Natural killer cell (primary cell): Measurements from ENCODE around the gene LMX1B. TPM values are rescaled to one million over a fixed set of nuclear protein-coding genes. Genes with fewer than 3 reads are reported as not detected.

ENCODE experiments used
- ATAC-seq, 3 donors: fragments of 150-1000 bp in 2 of 3; fragments of 200-7000 bp in 1 of 3; cut with Tn5 transposase; 1 replicate in 1 of 3; 2 replicates in 2 of 3; pipeline ENCODE4 v1.10.0; 2021; ENCODE audit warnings: mild to moderate bottlenecking in 2 of 3, moderate library complexity in 2 of 3
- DNase-seq, 2 donors: peaks; one replicate each; pipeline versions ENCODE4 v3.0.0 to v3.0.0-alpha.2; 2013 to 2021; ENCODE audit warnings: mixed read lengths in 1 of 2
- H3K27ac ChIP-seq: one replicate; pipeline ENCODE4 v1.5.1; 2013; ENCODE audit warnings: mild to moderate bottlenecking, low read length
- H3K27me3 ChIP-seq: one replicate; pipeline ENCODE4 v1.6.1; 2013; ENCODE audit warnings: low read length; ENCODE audit not compliant: control insufficient read depth, insufficient read depth
- H3K36me3 ChIP-seq: one replicate; pipeline ENCODE4 v1.6.1; 2013; ENCODE audit warnings: low read length; ENCODE audit not compliant: control insufficient read depth, insufficient read depth
- H3K4me1 ChIP-seq: one replicate; pipeline ENCODE4 v1.6.1; 2013; ENCODE audit warnings: low read length; ENCODE audit not compliant: control insufficient read depth, insufficient read depth
- H3K4me3 ChIP-seq: one replicate; pipeline ENCODE4 v1.5.1; 2013; ENCODE audit warnings: low read length
- H3K9me3 ChIP-seq: one replicate; pipeline ENCODE4 v1.6.1; 2013; ENCODE audit warnings: low read length; ENCODE audit not compliant: control insufficient read depth, insufficient read depth
- H3K27ac Mint-ChIP-seq, 2 donors: one replicate each; pipeline ENCODE4 v1.8.0; 2022; ENCODE audit warnings: mild to moderate bottlenecking in 2 of 2, mixed read lengths in 2 of 2, moderate library complexity in 1 of 2
- H3K27me3 Mint-ChIP-seq, 2 donors: one replicate each; pipeline ENCODE4 v1.8.0; 2022; ENCODE audit warnings: low read depth in 2 of 2, mixed read lengths in 2 of 2
- H3K36me3 Mint-ChIP-seq: one replicate; pipeline ENCODE4 v1.8.0; 2022; ENCODE audit warnings: mixed read lengths
- H3K4me1 Mint-ChIP-seq, 2 donors: one replicate each; pipeline ENCODE4 v1.8.0; 2022; ENCODE audit warnings: mixed read lengths in 2 of 2
- H3K4me3 Mint-ChIP-seq: one replicate; pipeline ENCODE4 v1.8.0; 2022; ENCODE audit warnings: mild to moderate bottlenecking, moderate library complexity, mixed read lengths
- H3K9me3 Mint-ChIP-seq, 2 donors: one replicate each; pipeline ENCODE4 v1.8.0; 2022; ENCODE audit warnings: mixed read lengths in 2 of 2
- WGBS: methylation state at CpG from one replicate; pipeline ENCODE4 v1.1.7; 2013; ENCODE audit warnings: missing lambda C conversion rate; ENCODE audit not compliant: insufficient coverage; 5-methylcytosine and 5-hydroxymethylcytosine counted together
- intact Hi-C: fragments of 100-400 bp; cut with micrococcal nuclease; formaldehyde crosslinking; loops from one replicate; pipeline ENCODE4 v1.14.2; 2022
- total RNA-seq, 4 donors: library from RNA; stranded (reverse); fragments of 120-200 nt in 1 of 4; gene quantifications; one replicate each; pipeline versions ENCODE4 v1.2.3 to v1.2.4, GENCODE V29; 2013 to 2022
- TF ChIP-seq, protein P1 (sequence below): fragments of 200-600 bp; IDR thresholded peaks from one replicate; pipeline ENCODE4 v1.8.0; 2022; ENCODE audit warnings: antibody characterized with exemption

Gene LMX1B
- total RNA-seq, 3 donors from 2014 or later (not counting 1 experiment from before 2014, with no cell fraction given), result not detected

DNA sequence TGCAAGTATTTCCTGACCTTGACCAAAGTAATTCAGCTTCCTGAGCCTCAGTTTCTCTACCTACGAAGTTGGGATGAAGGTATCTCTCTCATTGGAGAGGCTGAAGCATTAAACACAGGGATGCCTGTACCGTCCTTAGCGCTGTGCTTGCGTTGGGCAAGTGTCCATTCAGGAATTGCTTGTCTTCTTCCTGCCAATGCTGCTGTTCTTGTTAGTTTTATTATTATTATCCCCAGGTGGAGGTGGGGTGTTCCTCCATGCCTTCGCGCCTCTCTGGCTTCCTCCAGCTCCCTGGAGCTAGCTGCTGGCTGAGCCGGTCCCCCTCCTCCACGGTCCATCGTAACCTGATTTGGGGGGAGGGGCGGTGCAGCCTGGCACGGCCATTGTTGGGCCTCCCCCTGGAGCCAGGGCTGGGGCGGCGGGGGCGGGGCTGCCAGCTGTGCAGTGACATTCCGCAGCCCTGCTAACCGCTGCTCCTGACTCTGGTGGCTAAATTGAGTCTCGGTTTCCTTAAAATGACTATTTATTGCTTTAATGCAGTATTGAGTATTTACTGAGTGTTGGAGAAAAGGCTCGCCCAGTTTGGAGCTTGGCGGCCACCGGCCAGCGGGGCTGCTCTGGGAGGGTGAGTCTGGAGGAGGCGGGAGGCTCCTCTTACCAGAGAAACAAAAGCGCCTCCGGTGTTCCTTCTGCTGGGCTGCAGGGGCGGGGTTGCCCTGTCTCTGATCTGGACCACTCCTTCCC is 51.3 kb downstream of the LMX1B start:
- H3K36me3 Mint-ChIP-seq, result no peaks in the 10 kb centered on the region
- no peak overlapping the region for H3K27ac ChIP-seq
- no peak for DNase-seq
- no peaks in the 10 kb centered on the region for H3K9me3 Mint-ChIP-seq
- TF ChIP-seq, protein P1, sequence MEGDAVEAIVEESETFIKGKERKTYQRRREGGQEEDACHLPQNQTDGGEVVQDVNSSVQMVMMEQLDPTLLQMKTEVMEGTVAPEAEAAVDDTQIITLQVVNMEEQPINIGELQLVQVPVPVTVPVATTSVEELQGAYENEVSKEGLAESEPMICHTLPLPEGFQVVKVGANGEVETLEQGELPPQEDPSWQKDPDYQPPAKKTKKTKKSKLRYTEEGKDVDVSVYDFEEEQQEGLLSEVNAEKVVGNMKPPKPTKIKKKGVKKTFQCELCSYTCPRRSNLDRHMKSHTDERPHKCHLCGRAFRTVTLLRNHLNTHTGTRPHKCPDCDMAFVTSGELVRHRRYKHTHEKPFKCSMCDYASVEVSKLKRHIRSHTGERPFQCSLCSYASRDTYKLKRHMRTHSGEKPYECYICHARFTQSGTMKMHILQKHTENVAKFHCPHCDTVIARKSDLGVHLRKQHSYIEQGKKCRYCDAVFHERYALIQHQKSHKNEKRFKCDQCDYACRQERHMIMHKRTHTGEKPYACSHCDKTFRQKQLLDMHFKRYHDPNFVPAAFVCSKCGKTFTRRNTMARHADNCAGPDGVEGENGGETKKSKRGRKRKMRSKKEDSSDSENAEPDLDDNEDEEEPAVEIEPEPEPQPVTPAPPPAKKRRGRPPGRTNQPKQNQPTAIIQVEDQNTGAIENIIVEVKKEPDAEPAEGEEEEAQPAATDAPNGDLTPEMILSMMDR, result no peak
- H3K4me1 Mint-ChIP-seq, result peaks cover 0 to 8% of the 10 kb centered on the region in 2 donors
- H3K4me3 ChIP-seq, result no peak overlapping the region
- intact Hi-C loops, result no loop called here
- 10% methylated on average over 25 of the region's 25 CpGs for WGBS
- H3K4me1 ChIP-seq, result peaks cover 6% of the 10 kb centered on the region
- no peaks in the 10 kb centered on the region for H3K9me3 ChIP-seq
- H3K4me3 Mint-ChIP-seq, result no peak overlapping the region
- no peaks in the 10 kb centered on the region for H3K36me3 ChIP-seq
- no peak overlapping the region for H3K27ac Mint-ChIP-seq
- H3K27me3 ChIP-seq, result peaks cover 12% of the 10 kb centered on the region
- peaks cover 17 to 19% of the 10 kb centered on the region in 2 donors for H3K27me3 Mint-ChIP-seq
- peak in 1 of 3 donors; percentile 33 for ATAC-seq

DNA sequence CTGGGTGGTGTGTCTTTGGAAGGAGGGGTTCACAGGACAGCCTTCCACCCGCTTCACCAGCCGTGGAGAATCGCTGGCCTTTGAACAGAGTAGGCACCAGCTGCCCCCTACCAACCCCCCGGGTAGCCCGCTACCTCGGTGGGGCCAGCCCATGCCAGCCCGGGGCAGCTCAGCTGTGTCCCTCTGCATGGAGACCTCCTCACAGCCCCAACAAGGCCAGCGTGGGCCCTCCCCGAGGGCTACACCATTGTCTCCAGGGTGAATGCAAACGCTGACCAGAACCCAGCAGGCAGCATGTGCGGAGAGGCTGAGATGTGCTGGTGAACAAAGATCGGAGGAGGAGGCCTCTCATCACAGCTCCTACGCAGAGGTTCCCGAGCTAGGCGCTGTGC is 51.9 kb downstream of the LMX1B start:
- TF ChIP-seq, protein P1, result no peak
- Histone ChIP-seq H3K9me3 (no peaks in the 10 kb centered on the region), H3K4me1 (peaks cover 6% of the 10 kb centered on the region), H3K27me3 (peaks cover 12% of the 10 kb centered on the region), H3K4me3 (no peak overlapping the region), H3K36me3 (no peaks in the 10 kb centered on the region), H3K27ac (no peak overlapping the region)
- Mint-ChIP-seq H3K4me3 (no peak overlapping the region), H3K9me3 (no peaks in the 10 kb centered on the region), H3K4me1 (peaks cover 0 to 8% of the 10 kb centered on the region in 2 donors), H3K27ac (no peak overlapping the region), H3K27me3 (peaks cover 17 to 19% of the 10 kb centered on the region in 2 donors), H3K36me3 (no peaks in the 10 kb centered on the region)
- WGBS, result 37% methylated on average over 15 of the region's 15 CpGs
- DNase-seq, result no peak
- intact Hi-C loops, result no loop called here
- no peak for ATAC-seq

DNA sequence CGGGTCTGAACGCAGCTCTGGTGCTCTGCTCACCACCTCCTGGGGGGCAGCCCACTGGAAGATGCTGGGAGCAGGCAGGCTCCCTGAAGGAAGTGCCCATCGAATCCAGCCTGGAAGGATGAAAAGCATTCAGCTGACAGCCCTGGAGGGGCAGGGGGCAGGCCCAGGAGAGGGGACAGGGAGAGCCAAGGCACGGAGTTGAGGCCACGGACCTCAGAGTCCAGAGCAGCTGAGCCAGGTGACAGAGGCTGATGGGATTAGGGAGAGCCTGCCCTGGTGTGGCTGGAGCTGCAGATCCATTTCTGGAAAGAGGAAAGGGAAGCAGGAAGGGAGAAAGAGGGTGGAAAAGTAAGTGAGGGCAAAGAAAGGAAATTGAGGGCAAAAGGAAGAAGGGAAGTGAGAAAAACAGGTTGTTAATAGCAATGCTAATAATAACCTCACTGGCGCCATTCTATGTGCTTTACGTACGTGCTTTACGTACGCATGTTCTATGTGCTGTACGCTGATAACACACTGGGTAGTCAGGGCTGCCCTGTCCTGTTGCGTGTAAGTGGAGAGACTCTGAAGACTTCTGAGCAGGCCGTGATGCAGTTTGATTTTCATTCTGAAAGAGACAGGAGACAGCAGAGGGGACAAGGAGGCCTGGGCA is 52.6 kb downstream of the LMX1B start:
- TF ChIP-seq, protein P1, result no peak
- ATAC-seq (no peak), DNase-seq (no peak)
- H3K36me3 Mint-ChIP-seq, result no peaks in the 10 kb centered on the region
- WGBS, result 49% methylated on average over 13 of the region's 13 CpGs
- Histone ChIP-seq H3K27ac (no peak overlapping the region), H3K9me3 (no peaks in the 10 kb centered on the region), H3K36me3 (no peaks in the 10 kb centered on the region), H3K4me3 (no peak overlapping the region), H3K27me3 (peaks cover 12% of the 10 kb centered on the region), H3K4me1 (peaks cover 6% of the 10 kb centered on the region)
- H3K27ac Mint-ChIP-seq, result no peak overlapping the region
- H3K27me3 Mint-ChIP-seq, result peaks cover 17 to 22% of the 10 kb centered on the region in 2 donors
- H3K9me3 Mint-ChIP-seq, result no peaks in the 10 kb centered on the region
- intact Hi-C loops, result no loop called here
- H3K4me3 Mint-ChIP-seq, result no peak overlapping the region
- peaks cover 0 to 8% of the 10 kb centered on the region in 2 donors for H3K4me1 Mint-ChIP-seq
